NCI-H526 treated with DMSO at 0.1 percent for 48 hours (cell line): ENCODE data around the gene ETV4.

Experiments used
- DNase-seq: peaks from one replicate; lab custom pipeline; 2025; lab: John Stamatoyannopoulos, UW

Gene ETV4

DNA sequence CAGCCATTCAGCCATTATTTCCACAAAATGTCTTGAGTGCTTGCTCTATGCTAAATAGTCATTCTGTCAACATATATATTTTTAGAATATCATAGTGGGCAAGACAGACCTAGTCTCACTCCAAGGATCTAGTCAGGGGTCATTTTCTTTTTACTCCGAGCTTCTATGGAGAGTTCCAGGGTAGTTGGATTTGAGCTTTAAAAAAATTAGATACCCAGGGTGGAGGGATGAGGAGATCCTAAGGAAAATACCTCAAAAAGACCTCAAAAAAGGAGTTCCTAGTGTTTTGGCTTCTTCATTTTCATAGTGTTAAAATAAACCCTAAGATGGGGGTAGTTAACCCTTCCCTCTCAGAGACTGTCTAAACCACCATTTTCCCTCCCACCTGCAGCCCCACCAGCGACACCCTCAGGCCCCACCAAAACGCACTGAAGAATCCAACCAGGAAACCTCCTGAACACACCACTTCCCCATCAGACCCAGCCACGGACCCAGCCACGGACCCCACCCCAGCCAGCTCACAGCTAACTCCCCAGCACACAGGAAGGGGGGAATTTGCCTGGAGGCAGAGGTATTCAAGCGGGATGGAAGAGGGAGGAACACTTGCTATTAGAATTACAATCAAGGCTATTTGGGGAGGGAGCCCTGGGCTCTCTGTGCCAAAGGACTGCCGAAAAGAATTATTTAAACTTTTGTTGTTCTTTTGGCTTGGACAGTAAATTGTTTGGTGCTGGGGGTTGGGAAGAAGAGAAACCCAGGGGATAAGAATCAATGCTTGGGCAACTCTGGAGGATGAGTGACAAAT is 2.2 kb downstream of the ETV4 start:
- peak; percentile 76 for DNase-seq

DNA sequence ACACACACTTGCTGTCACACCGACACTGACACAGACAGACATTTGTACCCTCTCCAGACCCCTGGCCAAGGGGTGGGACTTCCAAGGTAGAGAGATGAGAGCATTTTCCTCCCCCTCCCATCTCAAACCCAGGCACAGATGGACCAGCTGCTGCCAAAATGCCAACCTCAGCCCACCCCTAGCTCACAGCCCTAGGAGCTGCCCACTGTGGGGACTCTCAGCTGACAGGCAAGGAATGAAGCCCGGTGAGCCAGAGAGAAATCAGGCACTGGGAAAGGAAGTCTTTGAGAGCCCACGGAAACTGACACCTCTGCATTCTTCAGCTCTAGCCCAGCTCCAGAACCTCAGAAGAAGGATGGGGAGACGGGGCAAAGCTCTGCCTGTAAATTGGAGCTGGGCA is 2.8 kb downstream of the ETV4 start:
- no peak for DNase-seq

DNA sequence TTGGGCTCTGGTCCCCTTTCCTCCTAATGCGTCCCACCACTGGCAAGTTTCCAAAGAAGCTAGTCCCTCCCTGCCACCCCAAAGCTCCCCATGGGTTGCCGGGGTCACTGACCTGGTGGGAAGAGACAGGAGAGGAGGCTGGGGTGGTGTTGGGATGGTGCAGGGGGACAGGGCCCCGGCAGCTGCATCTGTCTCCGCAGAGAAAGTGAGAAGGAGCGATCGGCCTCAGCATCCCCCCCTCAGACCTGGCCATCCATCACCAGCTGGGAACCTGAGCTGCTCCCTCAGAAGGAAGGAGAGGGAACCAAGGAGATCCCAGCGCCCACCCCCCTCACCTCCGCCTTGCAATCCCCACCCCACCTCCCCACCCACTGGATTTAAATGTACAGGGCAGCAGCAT is 3.3 kb downstream of the ETV4 start:
- no peak for DNase-seq

DNA sequence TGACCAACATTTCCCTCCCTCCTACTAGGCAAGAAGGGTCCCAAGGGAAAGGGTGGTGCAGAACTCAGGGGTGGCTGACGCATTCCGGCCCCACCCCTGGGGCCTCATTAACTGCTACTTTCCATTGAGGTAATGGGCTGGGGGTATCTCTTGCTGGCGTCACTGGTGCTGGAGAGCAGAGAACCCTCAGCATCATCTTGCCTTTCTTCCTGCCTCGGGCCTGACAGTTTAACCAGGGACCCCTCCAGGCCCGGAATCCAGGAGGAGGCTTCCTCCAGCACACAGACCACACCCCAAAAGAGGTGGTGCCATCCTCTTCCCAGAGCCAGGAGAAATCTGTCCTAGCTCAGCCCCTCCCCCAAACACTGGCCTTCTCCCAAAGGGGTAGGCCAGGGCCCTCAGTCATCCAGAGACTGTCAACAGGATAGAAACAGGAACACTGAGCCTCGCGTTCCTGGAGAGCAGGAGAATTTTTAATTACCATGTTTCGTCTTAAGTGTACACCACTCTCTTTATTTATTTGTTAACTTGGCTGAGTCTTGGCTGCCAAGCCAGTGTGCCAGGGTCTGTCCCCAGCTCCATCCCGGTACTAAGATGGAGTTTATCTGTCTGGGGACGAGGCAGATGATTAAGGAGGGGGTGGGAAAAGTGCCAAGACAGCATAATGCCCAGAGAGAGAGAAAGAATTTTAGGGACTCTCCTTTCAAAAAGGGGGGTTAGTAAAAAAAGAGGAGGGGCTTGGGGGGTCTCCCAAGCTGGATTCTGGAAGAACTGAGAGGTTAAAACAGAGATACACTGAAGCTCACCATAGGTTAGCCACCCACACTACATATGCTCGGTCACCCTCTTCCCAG is 5.1 kb downstream of the ETV4 start:
- DNase-seq: no peak

DNA sequence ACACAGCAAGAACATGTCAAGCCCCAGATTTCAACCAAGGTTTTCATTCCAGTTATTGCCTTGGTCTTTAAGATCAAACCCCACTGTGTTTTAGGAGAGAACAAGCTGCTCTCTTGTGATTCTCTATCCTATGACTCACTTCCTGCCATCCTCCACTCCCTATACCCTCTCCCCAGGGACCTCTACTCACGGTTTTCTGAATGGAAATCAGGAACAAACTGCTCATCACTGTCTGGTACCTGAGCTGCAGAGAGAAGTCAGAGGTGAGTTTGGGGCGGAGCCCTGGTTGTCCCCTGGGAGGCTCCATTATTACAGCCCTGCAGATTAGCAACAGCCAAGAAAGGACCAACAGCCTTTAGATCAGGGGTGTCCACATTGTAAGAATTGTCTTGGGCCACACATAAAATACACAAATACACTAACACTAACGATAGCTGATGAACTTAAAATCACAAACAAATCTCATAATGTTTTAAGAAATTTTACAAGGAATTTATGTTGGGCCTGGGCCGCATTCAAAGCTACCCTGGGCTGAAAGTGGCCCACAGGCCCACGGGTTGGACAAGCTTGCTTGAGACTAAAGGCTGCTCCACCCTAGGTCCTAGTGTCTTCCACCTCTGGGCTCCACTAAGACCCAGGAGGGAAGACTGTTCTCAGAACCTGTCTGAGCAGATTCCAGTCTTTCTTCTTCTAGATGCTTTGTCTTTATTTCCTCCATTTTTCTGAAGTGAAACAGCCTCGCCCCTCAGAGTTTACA is 9.7 kb downstream of the ETV4 start:
- DNase-seq: peak; percentile 74

DNA sequence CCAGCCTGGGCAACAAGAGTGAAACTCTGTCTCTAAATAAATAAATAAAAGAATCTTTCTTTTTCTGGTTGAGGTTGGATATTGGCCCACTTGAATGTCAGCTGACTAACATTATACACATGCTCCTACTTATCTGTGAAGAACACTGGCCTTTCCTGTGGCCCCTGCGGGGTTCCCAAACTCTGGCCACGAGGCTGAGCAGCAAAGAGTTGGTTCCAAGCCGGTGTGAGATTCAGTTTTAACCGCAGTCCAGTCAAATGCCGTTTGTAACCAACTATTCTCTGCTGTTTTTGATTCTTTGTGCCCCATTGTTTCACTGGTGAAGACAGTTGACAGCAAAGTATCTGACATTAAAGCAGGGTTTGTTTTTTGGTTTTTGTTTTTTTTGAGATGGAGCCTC is 11.2 kb downstream of the ETV4 start:
- DNase-seq: no peak

DNA sequence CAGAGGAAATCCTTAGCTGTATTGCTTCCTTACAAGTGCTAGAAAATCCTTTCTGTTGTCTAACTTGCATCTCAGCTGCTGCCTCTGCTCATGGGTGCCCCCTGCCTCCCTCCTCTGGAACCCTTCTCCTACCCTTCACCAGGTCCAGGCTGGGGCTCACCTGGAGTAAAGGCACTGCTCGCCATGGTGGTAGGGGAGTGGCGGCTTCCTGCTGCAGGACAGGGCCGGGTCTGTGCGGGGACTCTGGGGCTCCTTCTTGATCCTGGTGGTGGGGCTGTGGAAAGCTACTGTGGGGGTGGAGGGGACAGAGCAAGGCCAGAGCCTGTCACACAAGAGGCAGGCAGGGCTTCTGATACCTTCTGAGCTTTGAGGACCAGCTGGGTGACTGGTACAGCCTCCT is 12.4 kb downstream of the ETV4 start:
- DNase-seq: no peak

DNA sequence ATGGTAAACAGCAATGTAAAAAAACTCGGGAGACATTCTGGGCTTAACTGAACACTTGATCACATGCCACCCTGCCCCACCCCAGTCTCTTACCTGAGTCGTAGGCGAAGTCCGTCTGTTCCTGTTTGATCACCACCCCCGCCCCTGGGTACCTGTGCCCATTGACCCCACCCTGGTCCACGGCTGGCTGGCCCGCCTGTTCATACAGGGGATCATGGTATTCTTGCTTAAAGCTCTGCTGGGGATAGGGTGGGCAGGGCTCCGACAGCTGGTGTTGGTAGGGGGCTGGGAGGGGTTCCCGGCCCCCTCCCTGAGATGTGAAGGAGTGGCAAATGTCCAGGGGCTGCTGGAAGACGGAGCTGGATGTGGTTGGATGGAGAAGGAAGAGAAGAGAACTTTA is 13.6 kb downstream of the ETV4 start:
- no peak for DNase-seq

DNA sequence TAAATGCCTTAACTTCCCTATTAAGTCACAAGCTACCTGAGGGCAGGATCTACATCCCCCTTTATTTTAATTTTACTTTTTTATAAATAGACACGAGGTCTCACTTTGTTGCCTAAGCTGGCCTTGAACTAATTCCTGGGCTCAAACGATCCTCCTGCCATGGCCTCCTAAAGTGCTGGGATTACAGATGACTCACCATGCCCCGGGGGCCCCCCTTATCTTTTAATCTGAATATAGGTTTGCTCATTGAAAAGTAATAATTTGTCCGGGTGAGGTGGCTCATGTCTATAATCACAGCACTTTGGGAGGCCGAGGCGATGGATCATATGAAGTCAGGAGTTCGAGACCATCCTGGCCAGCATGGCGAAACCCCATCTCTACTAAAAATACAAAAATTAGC is 14.2 kb downstream of the ETV4 start:
- no peak for DNase-seq

DNA sequence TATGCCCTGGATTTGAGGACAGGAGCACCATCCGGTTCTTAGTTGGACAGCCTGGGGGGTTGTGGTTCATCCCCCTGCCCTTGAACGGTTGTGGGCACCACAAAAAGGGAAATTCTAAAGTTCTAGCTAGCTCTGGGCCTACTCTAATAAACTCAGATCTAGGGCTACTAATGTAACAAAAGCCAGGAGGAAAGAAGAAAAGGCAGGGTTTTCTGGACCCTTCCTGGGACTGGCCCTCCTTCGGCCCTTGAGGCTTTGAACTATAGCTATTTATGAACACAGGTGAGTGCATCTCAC is 15.1 kb downstream of the ETV4 start:
- no peak for DNase-seq

DNA sequence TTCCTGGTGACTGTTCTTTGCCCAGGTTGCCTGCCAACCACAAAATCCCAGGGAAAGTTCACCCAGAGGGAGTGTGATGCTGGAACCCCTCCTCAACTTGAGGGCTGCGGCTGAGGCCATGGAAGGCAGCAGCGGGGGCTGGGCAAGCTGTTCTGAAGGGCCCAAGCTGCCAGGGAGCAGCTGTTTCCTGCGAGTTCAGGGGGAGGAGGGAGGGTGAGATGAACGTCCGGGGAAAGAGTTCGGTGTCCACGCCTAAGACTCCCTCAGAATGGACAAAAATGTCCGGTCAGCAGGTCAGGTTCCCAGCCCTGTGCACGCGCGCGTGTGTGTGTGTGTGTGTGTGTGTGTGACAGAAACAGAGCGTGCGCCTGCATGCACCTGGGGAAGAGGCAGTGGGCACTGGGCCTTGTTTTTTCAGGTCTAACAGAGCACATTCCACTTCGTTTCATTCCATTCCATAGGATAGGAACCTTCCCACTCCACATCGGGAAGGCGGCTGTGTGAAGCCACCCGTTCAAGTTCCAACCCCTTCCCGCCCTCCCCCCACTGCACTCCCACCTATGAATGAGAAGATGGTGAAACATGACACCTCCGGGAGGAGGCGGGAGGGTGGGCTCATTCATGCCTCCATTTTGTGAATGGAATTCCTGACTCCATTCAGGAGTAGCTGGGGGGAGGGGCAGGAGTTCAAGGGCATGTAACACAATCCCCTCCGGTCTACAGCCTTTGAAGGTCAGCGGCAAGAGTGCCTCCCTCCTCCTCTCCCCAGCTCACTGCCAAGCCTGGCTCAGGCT is 15.7 kb downstream of the ETV4 start:
- DNase-seq: peak; percentile 70

DNA sequence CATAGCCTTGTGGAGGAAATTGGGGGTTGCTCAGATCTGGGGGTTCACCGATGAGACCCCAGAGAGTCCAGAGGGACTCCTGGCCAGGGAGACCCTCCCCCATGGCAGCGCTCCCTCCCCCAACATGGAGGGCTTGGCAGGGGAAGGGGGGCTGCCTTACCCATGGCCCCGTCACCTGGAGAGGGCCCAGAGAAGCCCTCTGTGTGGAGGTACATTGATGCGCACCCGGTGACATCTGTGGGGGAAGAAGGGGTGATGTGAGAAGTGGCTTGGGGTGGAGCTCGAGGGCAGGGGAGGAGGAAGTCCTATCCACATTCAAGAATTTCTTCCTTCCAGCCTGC is 16.2 kb downstream of the ETV4 start:
- DNase-seq: no peak

DNA sequence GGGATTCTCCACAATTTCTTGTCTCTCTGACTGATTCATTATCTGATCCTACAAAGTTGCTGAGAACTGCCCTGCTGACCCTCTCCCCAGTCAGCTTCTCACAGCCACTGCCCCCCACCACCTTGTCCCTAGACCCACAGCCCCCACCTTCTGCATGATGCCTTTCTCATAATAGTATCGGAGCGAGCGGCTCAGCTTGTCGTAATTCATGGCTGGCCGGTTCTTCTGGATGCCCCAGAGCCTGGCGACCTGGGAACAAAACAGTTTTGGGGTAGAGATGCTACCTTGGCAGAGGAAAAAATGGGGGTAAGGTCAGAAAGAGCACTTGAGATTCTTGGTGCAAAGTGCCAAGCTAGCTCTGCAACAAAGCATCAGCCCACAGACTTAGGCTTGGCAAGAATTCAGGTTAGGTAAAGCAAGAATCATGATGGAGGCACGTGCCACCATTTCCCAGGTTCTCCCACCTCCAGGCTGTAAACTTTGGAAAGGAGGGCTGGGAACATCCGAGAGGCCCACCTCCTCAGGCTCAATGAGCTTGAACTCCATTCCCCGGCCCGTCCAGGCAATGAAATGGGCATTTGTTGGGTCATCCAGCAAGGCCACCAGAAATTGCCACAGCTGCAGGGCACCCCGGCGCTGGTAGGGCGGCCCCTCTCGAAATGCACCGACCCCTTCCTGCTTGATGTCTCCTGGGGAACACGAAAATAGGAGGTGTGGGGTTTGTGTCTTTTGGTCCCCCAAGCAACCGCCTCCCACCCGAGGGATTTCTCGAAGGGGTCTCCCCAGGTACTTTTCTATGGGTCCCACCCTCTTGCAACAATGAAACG is 16.9 kb downstream of the ETV4 start:
- DNase-seq: no peak

DNA sequence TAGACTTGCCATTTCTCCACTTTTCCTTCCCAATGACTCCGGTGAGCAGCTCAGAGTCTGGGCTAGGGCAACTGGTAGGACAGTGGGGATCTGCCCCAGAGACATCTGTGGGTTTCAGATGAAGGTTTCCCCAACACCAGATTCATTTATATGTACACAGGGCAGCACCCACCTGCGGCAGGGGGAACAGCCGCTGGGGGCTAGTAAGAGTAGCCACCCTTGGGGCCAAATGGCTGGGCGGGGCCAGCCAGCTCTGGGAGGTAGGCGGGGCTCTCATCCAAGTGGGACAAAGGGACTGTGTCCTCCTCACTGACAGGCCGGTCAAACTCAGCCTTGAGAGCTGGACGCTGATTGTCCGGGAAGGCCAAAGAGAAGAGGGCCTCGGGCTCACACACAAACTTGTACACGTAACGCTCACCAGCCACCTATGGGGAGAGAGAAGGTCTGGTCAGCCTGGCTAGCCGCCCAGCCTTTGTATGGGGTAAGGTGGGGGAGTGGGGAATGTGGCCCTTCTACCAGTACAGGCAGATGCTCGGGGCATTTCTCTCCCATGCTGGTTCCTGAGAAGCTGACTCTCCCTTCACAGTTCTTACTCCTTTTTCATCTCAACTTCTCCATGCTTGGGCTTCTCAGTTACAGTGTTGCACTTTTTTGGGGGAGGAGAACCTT is 17.7 kb downstream of the ETV4 start:
- DNase-seq: no peak

DNA sequence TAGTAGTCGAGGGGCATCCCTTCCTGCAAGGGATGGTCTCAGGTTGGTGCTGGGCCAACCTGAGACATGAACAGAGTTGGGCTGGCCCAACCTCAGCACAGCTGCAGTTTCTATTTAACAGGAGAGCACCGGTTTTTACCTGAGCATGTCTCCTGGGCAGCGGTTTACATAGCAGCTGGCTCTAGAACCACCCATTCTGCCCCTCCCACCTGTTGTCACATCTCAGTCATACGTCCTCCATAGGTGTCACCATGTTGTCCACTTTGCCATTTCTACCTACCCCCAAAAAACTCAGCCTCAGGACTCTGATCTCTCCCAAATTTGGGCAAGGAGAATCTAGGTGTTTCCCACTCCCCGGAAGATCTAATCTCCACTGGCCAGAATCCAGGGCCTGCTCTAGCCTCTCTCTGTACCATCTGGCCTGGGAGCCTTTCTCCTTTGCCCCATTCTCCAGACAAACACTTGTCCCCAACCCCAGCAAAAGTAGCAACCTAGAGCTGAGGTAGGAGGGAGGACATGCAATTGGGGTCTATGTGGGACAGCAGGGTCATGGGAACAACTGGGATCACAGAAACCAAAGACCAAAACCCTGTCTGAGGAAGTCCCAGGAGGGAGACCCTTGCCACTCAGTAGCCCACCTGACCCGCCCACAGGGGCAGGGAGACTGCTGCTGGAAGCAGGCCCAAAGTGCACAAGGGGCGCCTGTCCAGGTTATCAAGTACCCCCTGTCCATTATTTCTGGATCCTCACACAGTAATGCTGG is 19.1 kb downstream of the ETV4 start:
- DNase-seq: no peak

DNA sequence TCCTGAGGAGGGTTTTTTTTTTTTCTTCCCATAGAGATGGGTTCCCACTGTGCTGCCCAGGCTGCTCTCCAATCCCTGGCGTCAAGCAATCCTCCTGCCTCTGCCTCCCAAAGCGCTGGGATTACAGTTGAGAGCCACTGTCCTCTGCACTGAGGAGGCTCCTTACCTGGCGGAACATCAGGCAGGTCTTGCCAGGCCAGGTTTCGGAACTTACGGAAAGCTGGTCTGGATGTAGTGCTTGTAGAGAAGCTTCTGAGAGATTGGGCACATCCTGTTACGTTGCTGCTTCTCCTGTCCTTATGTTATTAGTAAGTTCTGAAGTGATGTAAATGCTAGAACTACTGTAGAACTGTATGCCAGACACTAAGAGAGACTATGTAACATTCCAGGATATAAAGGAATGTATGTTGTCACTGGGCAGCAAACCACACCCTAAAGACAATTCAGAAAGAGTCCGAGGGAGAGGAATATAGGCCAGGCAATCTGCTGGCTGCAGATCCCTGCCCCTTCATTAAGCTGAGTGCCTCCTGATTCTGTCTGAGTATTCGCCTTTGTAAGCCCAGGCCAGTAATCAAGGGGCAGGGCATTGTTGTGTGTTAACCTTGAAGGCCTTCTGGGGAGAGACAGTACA is 21.1 kb downstream of the ETV4 start:
- no peak for DNase-seq

DNA sequence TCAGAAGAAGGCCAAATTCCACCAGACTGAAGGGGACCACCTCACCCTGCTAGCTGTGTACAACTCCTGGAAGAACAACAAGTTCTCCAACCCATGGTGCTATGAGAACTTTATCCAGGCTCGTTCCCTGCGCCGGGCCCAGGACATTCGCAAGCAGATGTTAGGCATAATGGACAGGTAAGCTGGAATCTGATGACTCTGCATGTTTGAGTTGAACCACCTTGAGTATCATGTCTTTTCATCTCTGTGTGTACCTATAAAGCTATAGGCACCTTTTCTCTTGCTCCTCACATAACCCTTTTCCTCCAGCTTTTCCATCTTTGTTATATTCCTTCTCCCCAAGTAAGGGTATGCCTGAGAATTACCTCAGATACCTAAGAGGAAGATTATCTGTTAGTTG is 24.8 kb downstream of the ETV4 start:
- DNase-seq: no peak

DNA sequence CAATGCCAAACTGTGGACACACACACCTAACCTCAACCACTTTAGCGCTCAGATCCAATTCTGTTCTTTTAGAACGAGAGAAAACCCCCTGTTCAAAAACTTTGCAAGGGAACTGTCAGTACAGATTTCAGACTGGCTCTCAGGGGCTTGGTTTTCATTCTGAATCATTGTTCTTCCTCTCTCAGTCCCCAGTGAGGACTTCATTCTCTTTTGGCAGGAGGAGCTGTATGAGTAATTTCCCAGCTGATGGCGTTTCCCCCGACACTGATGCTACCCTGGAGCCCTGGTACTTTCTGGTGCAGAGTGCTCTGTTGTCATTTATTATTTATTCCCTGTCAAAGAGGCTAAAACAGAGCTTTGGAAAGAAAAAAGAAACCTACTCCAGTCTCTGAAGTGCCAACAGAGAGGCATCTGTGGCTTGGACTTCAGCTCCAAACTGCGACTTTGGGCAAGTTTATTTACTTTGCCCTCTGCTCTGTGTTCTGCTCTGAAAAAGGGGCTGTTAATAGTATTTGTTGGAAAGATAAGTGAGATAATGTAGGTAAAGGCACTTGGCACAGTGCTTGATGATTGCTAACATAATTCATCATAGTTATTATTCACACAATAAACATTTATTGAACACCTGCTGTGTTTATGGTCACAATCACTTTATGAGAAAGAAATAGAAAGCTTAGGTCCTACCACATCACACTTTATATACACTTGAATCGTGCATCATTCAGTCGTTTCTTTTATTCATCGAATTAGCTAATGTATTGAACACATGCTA is 28.3 kb downstream of the ETV4 start:
- DNase-seq: no peak

DNA sequence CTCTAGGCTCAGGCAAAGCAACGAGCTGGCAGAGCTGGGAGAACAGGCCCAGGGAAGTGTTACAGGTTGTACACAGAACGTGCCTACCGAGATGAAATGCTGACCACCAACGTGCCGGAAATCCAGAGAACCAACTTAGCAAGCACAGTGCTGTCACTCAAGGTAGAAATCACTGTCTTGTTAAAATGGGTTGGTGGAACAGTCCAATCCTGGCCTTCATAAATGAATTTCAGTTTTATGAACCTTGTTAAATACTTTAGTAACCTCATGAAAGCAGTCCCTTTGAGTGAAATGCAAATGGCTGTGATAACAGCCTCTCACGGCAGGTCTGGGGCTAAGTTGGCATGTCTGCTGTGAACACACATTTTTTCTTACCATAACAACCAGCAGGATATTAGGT is 29.0 kb downstream of the ETV4 start:
- DNase-seq: no peak
